HEK293T (cell line): Measurements from ENCODE around the gene PCAT7.

Experiments
- BHLHE40 ChIP-seq: fragments of 450-650 bp; IDR thresholded peaks from 2 replicates; pipeline ENCODE4 v1.6.1; 2016; ENCODE audit warnings: mild to moderate bottlenecking, moderate library complexity, borderline replicate concordance
- FOXA1 ChIP-seq: fragments of 450-650 bp; IDR thresholded peaks from 2 replicates; pipeline ENCODE4 v1.6.1; 2016; ENCODE audit warnings: mild to moderate bottlenecking
- L3MBTL2 ChIP-seq: fragments of 450-650 bp; conservative IDR thresholded peaks from 2 replicates; pipeline ENCODE4 v1.6.1; 2016; ENCODE audit warnings: mild to moderate bottlenecking
- PKNOX1 ChIP-seq: fragments of 450-650 bp; IDR thresholded peaks from 2 replicates; pipeline ENCODE4 v1.6.1; 2016

- TF ChIP-seq PKNOX1: no peak
- TF ChIP-seq BHLHE40: no peak
- TF ChIP-seq FOXA1: no peak
- TF ChIP-seq L3MBTL2: no peak
Observed at GRCh38 chr9:94613003-94613402, 58.1 kb downstream of the PCAT7 start.
